ENCODE measurements around the gene SIPA1L3.

SIPA1L3 gene

DNA sequence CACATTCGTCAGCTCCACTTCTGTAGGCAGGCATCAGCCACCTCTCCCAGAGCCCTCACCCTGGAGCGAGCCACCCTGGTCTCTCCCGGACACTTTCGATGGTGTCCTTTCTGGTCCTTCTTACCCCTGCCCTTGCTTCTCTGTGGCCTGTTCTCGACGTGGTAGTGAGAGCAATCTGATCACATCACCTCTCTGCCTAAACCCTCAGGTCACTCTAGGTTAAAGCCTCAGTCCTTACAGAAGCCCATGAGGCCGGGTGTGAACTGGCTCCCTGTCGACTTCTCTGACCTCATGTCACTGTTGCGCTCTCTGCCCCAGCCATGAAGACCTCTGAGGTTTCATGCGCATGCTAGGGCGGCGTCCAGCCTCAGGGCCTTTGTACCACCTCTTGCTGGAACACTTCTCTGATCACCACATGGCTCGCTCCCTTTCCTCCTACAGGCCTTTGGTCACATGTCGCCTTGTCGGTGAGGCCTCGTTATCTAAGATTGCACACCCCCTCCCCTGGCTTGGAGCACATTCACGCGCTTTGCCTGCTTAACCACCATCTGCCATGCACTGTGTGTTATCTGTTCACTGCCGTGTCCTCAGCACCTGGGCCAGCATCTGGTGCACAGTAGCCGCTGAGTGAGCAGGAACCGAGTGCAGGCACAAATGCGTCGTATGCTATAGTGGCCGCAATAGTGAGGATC is 215.5 kb downstream of the SIPA1L3 start:
- no peak for DNase-seq

DNA sequence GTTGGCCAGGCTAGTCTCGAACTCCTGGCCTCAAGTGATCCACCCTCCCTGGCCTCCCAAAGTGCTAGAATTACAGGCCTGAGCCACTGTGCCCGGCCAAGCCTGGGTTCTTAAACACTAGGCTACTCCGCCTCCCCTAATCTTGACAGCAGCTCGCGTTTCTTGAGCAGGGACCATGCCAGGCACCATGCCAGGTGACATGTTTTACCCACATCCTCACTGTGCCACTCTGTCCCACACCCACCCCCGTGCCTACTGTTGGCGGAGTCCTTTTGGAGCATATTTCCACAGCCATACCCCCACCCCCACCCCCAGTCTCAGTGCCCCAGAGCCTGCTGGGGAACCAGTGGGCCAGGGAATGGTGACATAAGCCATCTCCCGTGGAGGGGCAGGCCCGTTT is 218.2 kb downstream of the SIPA1L3 start:
- no peak for DNase-seq

GRCh38 chr19:38130399-38130798 is 223.4 kb downstream of the SIPA1L3 start:
- no peak for DNase-seq

- no peak for DNase-seq
Observed at GRCh38 chr19:38132781-38133180, 225.8 kb downstream of the SIPA1L3 start.

DNA sequence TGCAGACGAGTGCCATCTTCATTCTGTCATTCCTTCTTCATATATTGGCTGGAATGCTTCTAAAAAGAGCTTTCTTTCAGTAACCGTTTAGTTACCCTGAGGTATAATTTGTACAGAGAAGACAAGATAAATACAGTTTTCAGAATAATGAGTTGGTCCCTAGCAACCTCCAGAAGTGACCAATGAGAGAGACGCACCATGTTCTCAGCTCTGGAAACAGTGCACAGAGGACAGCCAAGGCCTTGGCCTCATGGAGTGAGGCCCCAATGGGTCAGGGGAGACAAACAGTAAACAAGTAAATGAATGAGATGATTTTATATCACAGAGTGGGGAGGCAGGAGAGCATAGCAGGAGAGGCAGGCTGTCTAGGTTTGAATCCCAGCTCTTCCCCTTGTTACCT is 226.3 kb downstream of the SIPA1L3 start:
- no peak for DNase-seq

DNA sequence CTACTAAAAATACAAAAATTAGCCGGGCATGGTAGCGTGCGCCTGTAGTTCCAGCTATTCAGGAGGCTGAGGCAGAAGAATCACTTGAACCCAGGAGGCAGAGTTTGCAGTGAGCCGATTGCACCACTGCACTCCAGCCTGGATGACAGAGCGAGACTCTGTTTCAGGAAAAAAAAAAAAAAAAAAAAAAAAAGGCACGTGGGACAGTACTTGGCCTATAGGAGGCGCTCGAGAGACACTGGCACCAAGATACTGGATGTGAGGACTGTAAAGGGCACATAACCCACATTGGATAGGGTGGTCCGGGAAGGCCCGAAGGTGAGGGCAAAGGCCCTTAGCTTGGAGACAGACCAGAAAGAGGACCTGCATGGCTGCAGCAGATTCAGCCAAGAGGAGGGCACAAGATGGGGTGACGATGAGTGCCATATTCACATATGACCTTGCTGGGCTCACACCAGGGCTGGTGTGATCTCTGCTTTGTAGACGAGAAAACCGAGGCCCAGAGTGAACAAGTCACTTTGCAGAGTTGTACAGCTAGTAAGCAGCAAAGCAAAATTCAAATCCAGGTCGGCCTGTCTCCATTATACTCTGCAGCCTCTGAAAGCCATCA is 227.6 kb downstream of the SIPA1L3 start:
- peak; percentile 40 for DNase-seq

- no peak for DNase-seq
Observed at GRCh38 chr19:38135150-38135998, 228.4 kb downstream of the SIPA1L3 start.

GRCh38 chr19:38139122-38139521 is 232.1 kb downstream of the SIPA1L3 start:
- DNase-seq = peak; percentile 89

GRCh38 chr19:38141108-38141507 is 234.1 kb downstream of the SIPA1L3 start:
- DNase-seq = no peak

- DNase-seq = peak; percentile 70
Observed at GRCh38 chr19:38142176-38143035, 235.4 kb downstream of the SIPA1L3 start.

DNA sequence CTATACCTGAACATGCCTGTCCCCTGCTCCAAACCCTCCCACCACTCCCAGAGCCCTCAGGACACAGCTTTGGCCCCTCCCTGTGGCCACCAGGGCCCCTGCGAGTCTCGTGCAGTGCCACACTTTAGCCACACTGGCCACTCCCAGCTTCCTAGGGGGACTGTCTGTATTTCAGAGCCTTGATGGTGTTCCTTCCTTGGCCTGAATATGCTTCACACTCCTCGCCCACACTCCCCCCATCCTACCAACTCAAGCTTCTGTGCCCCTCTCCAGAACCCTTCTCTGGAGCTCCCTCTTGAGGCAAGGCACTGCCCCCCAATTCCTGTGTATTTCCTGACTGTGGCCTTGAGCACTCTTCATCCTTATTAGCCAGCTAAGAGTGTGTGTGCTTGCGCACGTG is 236.8 kb downstream of the SIPA1L3 start:
- DNase-seq = no peak

GRCh38 chr19:38144667-38145066 is 237.7 kb downstream of the SIPA1L3 start:
- DNase-seq = no peak

GRCh38 chr19:38145623-38146022 is 238.6 kb downstream of the SIPA1L3 start:
- no peak for DNase-seq

GRCh38 chr19:38148337-38148736 is 241.3 kb downstream of the SIPA1L3 start:
- DNase-seq = no peak

DNA sequence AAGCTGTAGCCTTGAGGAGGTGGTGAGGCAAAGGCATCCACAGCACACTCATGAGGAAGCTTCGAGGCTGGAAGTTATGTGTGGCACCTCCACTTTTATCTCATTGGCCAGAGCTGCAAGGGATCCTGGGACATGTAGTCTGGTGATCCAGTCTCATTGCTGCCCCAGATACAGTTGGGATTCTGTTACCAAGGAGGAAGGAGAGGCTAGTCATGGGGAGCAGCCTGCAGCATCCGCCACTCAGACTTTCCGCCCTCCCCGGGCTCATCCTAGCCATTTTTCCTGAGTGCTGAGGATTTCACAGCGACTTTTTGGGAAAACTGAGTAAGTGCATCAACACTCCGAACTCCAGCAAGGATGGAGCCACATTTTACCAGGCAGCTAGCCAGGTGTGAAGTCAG is 242.7 kb downstream of the SIPA1L3 start:
- no peak for DNase-seq

DNA sequence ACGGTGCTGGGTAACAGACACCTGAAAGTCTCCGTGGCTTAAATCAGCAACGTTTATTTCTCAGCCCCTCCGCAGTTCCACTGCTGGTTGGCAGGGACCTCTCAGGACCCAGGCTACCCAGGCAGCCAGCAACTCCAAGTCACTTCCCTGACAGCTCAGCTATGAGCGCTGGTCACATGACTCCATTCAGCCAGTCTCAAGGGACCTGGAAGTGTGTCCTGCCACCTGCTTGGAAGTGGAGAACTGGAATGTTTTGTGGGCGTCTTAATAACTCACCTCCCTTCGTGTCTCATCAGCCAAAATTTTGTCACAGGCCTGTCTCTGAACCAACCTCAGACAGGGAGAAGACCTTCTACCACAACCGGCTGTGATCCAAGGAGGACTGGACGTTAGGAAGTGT is 244.2 kb downstream of the SIPA1L3 start:
- no peak for DNase-seq

DNA sequence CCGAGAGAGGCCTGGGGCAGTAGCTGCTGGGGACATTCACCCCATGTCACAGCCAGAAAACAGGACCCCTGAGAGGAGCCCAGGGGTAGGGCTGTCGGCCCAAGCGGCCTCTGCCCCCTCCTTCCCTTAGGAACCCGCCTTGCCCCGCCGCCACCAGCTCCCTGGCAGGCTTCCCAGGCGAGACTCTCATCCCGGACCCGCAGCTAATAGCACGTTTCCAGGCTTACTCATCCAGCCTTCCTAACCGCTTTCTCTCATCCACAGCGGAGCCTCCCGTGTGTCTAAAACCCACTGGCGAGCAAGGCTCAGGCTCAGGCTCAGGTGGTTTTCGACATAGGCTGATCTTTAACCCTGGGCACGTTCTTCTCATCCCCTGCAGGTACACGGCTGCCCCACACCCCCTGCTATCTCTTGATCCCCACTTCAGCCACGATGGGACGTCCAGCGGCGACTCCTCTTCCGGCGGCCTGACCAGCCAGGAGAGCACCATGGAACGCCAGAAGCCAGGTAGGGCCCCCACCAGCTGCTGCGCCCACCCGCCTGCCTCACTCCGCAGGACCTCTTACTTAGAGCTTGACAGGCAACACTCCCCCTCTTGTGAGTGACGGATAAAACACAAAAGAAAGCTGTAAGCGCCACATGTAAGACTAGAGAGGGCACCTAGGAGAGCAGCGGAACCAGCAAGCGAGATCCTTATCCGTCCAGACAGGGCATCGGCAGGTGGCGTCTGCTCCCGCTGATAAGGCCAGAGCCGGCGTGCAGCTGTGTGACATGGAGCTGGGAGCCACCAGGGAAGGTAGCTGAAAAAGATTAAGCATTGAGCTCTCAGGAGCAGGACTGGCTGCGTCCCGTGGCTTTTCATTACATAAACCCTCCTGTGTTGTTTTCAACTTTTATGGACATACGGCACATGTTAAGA is 245.7 kb downstream of the SIPA1L3 start:
- DNase-seq = no peak

DNA sequence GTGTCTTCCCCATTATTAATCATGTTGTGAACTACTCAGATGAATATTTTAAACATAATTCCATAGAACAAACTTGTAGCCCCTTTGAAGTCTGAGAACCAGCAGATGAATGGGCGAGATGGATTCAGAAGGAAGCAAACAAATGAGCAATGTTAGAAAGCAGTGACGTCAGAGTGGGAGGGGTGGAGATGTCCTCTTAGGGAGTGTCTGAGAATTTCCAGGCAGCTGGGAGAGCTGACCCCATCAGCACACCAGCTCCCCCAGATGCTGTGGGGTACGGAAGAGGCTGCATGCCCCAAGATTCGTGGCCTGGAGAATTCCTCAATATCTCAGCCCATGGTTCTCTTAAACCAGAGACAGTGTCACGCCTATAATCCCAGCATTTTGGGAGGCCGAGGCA is 248.4 kb downstream of the SIPA1L3 start:
- no peak for DNase-seq

- DNase-seq = no peak
Observed at GRCh38 chr19:38158730-38159129, 251.7 kb downstream of the SIPA1L3 start.

DNA sequence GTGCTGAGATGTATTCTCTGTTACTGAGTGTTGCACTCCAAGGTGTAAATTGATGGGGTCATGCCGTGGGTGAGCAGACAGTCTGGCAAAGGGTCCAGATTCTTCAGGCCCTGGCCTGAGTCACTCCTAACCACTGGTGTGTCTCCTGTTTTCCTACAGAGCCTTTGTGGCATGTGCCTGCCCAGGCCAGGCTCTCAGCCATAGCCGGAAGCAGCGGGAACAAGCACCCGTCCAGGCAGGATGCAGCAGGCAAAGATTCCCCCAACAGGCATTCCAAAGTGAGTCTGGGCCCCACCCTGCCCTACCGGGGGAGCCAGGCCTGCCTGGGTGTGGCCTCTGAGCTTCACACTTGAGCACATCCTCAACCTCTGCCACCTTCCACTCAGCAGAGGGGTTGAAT is 255.1 kb downstream of the SIPA1L3 start:
- no peak for DNase-seq

GRCh38 chr19:38162632-38163031 is 255.6 kb downstream of the SIPA1L3 start:
- DNase-seq = no peak

Measured in NCI-H146 (cell line).